Measurements from ENCODE around the gene WRAP53.

DNA sequence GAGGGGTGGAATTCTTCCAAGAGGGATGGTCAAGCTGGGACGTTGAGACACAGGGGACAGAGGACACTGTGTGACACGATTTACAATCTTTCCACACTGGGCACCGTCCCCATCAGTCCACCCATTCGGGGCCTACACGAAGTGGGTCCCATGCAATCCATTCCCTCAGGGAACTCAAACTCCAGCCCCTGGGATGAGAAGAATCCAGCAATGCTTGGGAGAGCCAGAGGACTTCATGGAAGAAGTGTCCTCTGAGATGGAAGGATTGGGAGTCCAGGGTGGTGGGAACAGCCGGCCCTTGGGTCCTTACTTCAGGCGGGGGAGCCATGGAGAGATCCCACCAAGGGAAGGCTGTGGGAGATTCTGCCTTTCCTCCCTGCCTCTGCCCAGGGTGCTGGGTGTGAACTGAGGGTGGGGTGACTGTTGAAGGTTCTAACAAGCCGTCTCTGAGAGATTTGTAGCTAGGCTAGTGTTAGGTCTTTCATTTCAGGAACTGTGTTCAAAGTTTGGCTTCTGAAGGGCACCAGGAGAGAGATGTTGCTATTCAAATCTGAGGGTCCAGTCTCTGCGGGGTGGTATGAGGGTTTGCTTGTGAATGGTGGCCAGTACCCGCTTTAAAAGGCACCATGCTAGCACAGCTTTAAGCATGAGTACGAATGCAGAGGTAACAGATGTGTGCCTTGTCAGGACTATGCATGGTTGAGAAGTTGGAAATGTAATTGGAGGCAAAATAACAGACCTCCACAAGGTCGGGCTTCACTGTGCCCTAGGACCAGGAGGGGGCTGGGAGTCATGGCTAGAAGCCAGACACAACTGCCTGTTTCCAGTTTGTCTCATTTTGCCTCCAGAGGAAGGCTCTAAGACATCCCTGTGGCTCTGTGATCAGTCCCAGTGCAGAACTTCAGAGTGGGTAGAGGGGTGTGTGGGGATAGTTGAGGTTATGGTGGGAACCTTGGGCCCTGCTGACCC lies 35.6 kb upstream of the WRAP53 start:
- TF ChIP-seq, protein P1, sequence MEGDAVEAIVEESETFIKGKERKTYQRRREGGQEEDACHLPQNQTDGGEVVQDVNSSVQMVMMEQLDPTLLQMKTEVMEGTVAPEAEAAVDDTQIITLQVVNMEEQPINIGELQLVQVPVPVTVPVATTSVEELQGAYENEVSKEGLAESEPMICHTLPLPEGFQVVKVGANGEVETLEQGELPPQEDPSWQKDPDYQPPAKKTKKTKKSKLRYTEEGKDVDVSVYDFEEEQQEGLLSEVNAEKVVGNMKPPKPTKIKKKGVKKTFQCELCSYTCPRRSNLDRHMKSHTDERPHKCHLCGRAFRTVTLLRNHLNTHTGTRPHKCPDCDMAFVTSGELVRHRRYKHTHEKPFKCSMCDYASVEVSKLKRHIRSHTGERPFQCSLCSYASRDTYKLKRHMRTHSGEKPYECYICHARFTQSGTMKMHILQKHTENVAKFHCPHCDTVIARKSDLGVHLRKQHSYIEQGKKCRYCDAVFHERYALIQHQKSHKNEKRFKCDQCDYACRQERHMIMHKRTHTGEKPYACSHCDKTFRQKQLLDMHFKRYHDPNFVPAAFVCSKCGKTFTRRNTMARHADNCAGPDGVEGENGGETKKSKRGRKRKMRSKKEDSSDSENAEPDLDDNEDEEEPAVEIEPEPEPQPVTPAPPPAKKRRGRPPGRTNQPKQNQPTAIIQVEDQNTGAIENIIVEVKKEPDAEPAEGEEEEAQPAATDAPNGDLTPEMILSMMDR (IDR thresholded peaks at IDR 0.05; ENCODE audit: low read length), result no peak
- TF ChIP-seq EZH2 (IDR thresholded peaks at IDR 0.05; ENCODE audit: borderline replicate concordance, low read length), result no peak

Measured in OCI-LY1 (cell line).